ENCODE results near the gene GPR15. TPM values are rescaled to one million over a fixed set of nuclear protein-coding genes. Genes with fewer than 3 reads are reported as not detected.

The GPR15 gene
- total RNA-seq, 2 donors from 2014 or later = not detected

GRCh38 chr3:98500019-98500418 is 31.8 kb upstream of the GPR15 start:
- Histone ChIP-seq H3K4me3 (no peak overlapping the region), H3K36me3 (replicated peaks in 1 of 2; ENCODE audit: insufficient read depth in 1 of 2, low read depth in 2 of 2) (no peaks in the 10 kb centered on the region), H3K9me3 (no peaks in the 10 kb centered on the region), H3K27me3 (no peaks in the 10 kb centered on the region), H3K4me1 (no peaks in the 10 kb centered on the region), H3K27ac (no peak overlapping the region)
- WGBS, 2 donors = 60 to 67% methylated on average over 4 of the region's 4 CpGs
- intact Hi-C loops (cut with DNase I) = no loop called here
- ATAC-seq (no peak), DNase-seq (no peak)
- TF ChIP-seq CTCF (IDR thresholded peaks at IDR 0.05) (no peak), POLR2A (IDR thresholded peaks at IDR 0.05) (no peak)

- Histone ChIP-seq H3K27ac (no peak overlapping the region), H3K36me3 (replicated peaks in 1 of 2; ENCODE audit: insufficient read depth in 1 of 2, low read depth in 2 of 2) (no peaks in the 10 kb centered on the region), H3K9me3 (no peaks in the 10 kb centered on the region), H3K27me3 (no peaks in the 10 kb centered on the region), H3K4me1 (no peaks in the 10 kb centered on the region), H3K4me3 (no peak overlapping the region)
- ATAC-seq = no peak
- 71 to 79% methylated on average over 4 of the region's 4 CpGs for WGBS, 2 donors
- intact Hi-C loops (cut with DNase I) = no loop called here
- no peak for DNase-seq
- TF ChIP-seq CTCF (IDR thresholded peaks at IDR 0.05) (no peak), POLR2A (IDR thresholded peaks at IDR 0.05) (no peak)
Measured at GRCh38 chr3:98501270-98501669, 30.5 kb upstream of the GPR15 start.

- no peaks in the 10 kb centered on the region for H3K27me3 ChIP-seq
- H3K4me3 ChIP-seq = no peak overlapping the region
- no peaks in the 10 kb centered on the region for H3K36me3 ChIP-seq (replicated peaks in 1 of 2; ENCODE audit: insufficient read depth in 1 of 2, low read depth in 2 of 2)
- intact Hi-C loops (cut with DNase I) = no loop called here
- H3K9me3 ChIP-seq = no peaks in the 10 kb centered on the region
- TF ChIP-seq POLR2A (IDR thresholded peaks at IDR 0.05) (no peak), CTCF (IDR thresholded peaks at IDR 0.05) (no peak)
- no peak for DNase-seq
- 76 to 79% methylated on average over 5 of the region's 5 CpGs for WGBS, 2 donors
- no peak overlapping the region for H3K27ac ChIP-seq
- no peak for ATAC-seq
- H3K4me1 ChIP-seq = no peaks in the 10 kb centered on the region
Measured at GRCh38 chr3:98501863-98502576, 29.8 kb upstream of the GPR15 start.

- 50 to 61% methylated on average over 4 of the region's 4 CpGs for WGBS, 2 donors
- ATAC-seq (no peak), DNase-seq (no peak)
- no peaks in the 10 kb centered on the region for H3K36me3 ChIP-seq (replicated peaks in 1 of 2; ENCODE audit: insufficient read depth in 1 of 2, low read depth in 2 of 2)
- intact Hi-C loops (cut with DNase I) = no loop called here
- no peaks in the 10 kb centered on the region for H3K4me1 ChIP-seq
- H3K9me3 ChIP-seq = no peaks in the 10 kb centered on the region
- H3K4me3 ChIP-seq = no peak overlapping the region
- no peak for TF ChIP-seq CTCF (IDR thresholded peaks at IDR 0.05)
- TF ChIP-seq POLR2A (IDR thresholded peaks at IDR 0.05) = no peak
- H3K27ac ChIP-seq = no peak overlapping the region
- H3K27me3 ChIP-seq = no peaks in the 10 kb centered on the region
Measured at GRCh38 chr3:98504539-98504938, 27.2 kb upstream of the GPR15 start.

GRCh38 chr3:98508582-98508981 is 23.2 kb upstream of the GPR15 start:
- H3K27me3 ChIP-seq = no peaks in the 10 kb centered on the region
- WGBS, 2 donors = 90 to 93% methylated on average over 2 of the region's 2 CpGs
- no peak for TF ChIP-seq CTCF (IDR thresholded peaks at IDR 0.05)
- no peak for TF ChIP-seq POLR2A (IDR thresholded peaks at IDR 0.05)
- no peak overlapping the region for H3K4me3 ChIP-seq
- no peaks in the 10 kb centered on the region for H3K9me3 ChIP-seq
- H3K36me3 ChIP-seq (replicated peaks in 1 of 2; ENCODE audit: insufficient read depth in 1 of 2, low read depth in 2 of 2) = no peaks in the 10 kb centered on the region
- H3K27ac ChIP-seq = no peak overlapping the region
- no peak for ATAC-seq
- DNase-seq = no peak
- intact Hi-C loops (cut with DNase I) = no loop called here
- H3K4me1 ChIP-seq = no peaks in the 10 kb centered on the region
